Duodenal mucosa (tissue), 2 donors: ENCODE results near the gene AKAP6.
"Not testable (repeated sequence)": the region's sequence is repeated elsewhere in the genome, so short reads cannot be mapped to it uniquely, and the experiment has no call there.

ENCODE experiments used
- H3K27ac ChIP-seq: one replicate; pipeline ENCODE4 v1.7.0; 2013; ENCODE audit warnings: low read depth, low read length
- H3K27me3 ChIP-seq, 2 donors: one replicate each; pipeline ENCODE4 v1.7.0; 2013; ENCODE audit warnings: low read length in 2 of 2, control low read depth in 1 of 2; ENCODE audit not compliant: insufficient read depth in 2 of 2, control insufficient read depth in 1 of 2
- H3K36me3 ChIP-seq, 2 donors: one replicate each; pipeline ENCODE4 v1.7.0; 2013; ENCODE audit warnings: low read length in 2 of 2, control low read depth in 1 of 2; ENCODE audit not compliant: insufficient read depth in 2 of 2, control insufficient read depth in 1 of 2
- H3K4me1 ChIP-seq, 2 donors: one replicate each; pipeline ENCODE4 v1.7.0; 2013; ENCODE audit warnings: low read length in 2 of 2, control low read depth in 1 of 2; ENCODE audit not compliant: insufficient read depth in 2 of 2, control insufficient read depth in 1 of 2
- H3K4me3 ChIP-seq, 2 donors: one replicate each; pipeline ENCODE4 v1.7.0; 2013; ENCODE audit warnings: low read length in 2 of 2, low read depth in 1 of 2
- H3K9ac ChIP-seq, 2 donors: one replicate each; pipeline ENCODE4 v1.7.0; 2013; ENCODE audit warnings: low read length in 2 of 2, low read depth in 1 of 2
- H3K9me3 ChIP-seq, 2 donors: one replicate each; pipeline ENCODE4 v1.7.0; 2013; ENCODE audit warnings: low read length in 2 of 2, control low read depth in 1 of 2; ENCODE audit not compliant: control insufficient read depth in 1 of 2

Gene AKAP6

GRCh38 chr14:32763673-32764072 is 434.6 kb downstream of the AKAP6 start:
- H3K9ac ChIP-seq = no peak overlapping the region
- no peaks in the 10 kb centered on the region for H3K27me3 ChIP-seq
- H3K4me3 ChIP-seq = no peak overlapping the region
- no peaks in the 10 kb centered on the region for H3K4me1 ChIP-seq
- H3K36me3 ChIP-seq = no peaks in the 10 kb centered on the region
- no peak overlapping the region for H3K27ac ChIP-seq
- H3K9me3 ChIP-seq = no peaks in the 10 kb centered on the region

- Histone ChIP-seq H3K4me1 (no peaks in the 10 kb centered on the region), H3K4me3 (no peak overlapping the region), H3K9me3 (no peaks in the 10 kb centered on the region), H3K27me3 (no peaks in the 10 kb centered on the region), H3K27ac (no peak overlapping the region), H3K36me3 (no peaks in the 10 kb centered on the region), H3K9ac (no peak overlapping the region)
Measured at GRCh38 chr14:32764131-32764530, 435.0 kb downstream of the AKAP6 start.

GRCh38 chr14:32770422-32770821 is 441.3 kb downstream of the AKAP6 start:
- Histone ChIP-seq H3K4me1 (no peaks in the 10 kb centered on the region), H3K9me3 (no peaks in the 10 kb centered on the region), H3K27me3 (no peaks in the 10 kb centered on the region), H3K36me3 (no peaks in the 10 kb centered on the region), H3K9ac (no peak overlapping the region), H3K27ac (no peak overlapping the region), H3K4me3 (no peak overlapping the region)

- no peaks in the 10 kb centered on the region for H3K27me3 ChIP-seq
- H3K4me1 ChIP-seq = no peaks in the 10 kb centered on the region
- no peaks in the 10 kb centered on the region for H3K9me3 ChIP-seq
- H3K9ac ChIP-seq = no peak overlapping the region
- no peak overlapping the region for H3K27ac ChIP-seq
- no peak overlapping the region for H3K4me3 ChIP-seq
- H3K36me3 ChIP-seq = no peaks in the 10 kb centered on the region
Measured at GRCh38 chr14:32774214-32774613, 445.1 kb downstream of the AKAP6 start.

- Histone ChIP-seq H3K4me1 (no peaks in the 10 kb centered on the region), H3K4me3 (no peak overlapping the region), H3K9me3 (no peaks in the 10 kb centered on the region), H3K27ac (no peak overlapping the region), H3K27me3 (no peaks in the 10 kb centered on the region), H3K9ac (no peak overlapping the region), H3K36me3 (no peaks in the 10 kb centered on the region)
Measured at GRCh38 chr14:32779840-32780239, 450.7 kb downstream of the AKAP6 start.

GRCh38 chr14:32784405-32784804 is 455.3 kb downstream of the AKAP6 start:
- no peaks in the 10 kb centered on the region for H3K9me3 ChIP-seq
- H3K27ac ChIP-seq = no peak overlapping the region
- H3K4me3 ChIP-seq = no peak overlapping the region
- H3K4me1 ChIP-seq = no peaks in the 10 kb centered on the region
- no peak overlapping the region for H3K9ac ChIP-seq
- no peaks in the 10 kb centered on the region for H3K27me3 ChIP-seq
- H3K36me3 ChIP-seq = no peaks in the 10 kb centered on the region

- Histone ChIP-seq H3K9me3 (no peaks in the 10 kb centered on the region), H3K36me3 (no peaks in the 10 kb centered on the region), H3K27ac (no peak overlapping the region), H3K9ac (no peak overlapping the region), H3K4me3 (no peak overlapping the region), H3K27me3 (no peaks in the 10 kb centered on the region), H3K4me1 (no peaks in the 10 kb centered on the region)
Measured at GRCh38 chr14:32785585-32785984, 456.5 kb downstream of the AKAP6 start.

GRCh38 chr14:32786886-32787285 is 457.8 kb downstream of the AKAP6 start:
- Histone ChIP-seq H3K4me1 (no peaks in the 10 kb centered on the region), H3K27ac (no peak overlapping the region), H3K27me3 (no peaks in the 10 kb centered on the region), H3K9me3 (no peaks in the 10 kb centered on the region), H3K9ac (no peak overlapping the region), H3K36me3 (no peaks in the 10 kb centered on the region), H3K4me3 (no peak overlapping the region)

- not testable (repeated sequence) for H3K27ac ChIP-seq, H3K4me3 ChIP-seq, H3K9me3 ChIP-seq, H3K27me3 ChIP-seq, H3K4me1 ChIP-seq, H3K9ac ChIP-seq, H3K36me3 ChIP-seq
Measured at GRCh38 chr14:32793033-32793432, 463.9 kb downstream of the AKAP6 start.

GRCh38 chr14:32800320-32800719 is 471.2 kb downstream of the AKAP6 start:
- H3K4me3 ChIP-seq = no peak overlapping the region
- H3K36me3 ChIP-seq = no peaks in the 10 kb centered on the region
- H3K27ac ChIP-seq = no peak overlapping the region
- no peaks in the 10 kb centered on the region for H3K27me3 ChIP-seq
- H3K9me3 ChIP-seq = peaks cover 7 to 12% of the 10 kb centered on the region in 2 donors
- no peak overlapping the region for H3K9ac ChIP-seq
- no peaks in the 10 kb centered on the region for H3K4me1 ChIP-seq

GRCh38 chr14:32802295-32802694 is 473.2 kb downstream of the AKAP6 start:
- Histone ChIP-seq H3K4me3 (no peak overlapping the region), H3K27me3 (no peaks in the 10 kb centered on the region), H3K9ac (no peak overlapping the region), H3K4me1 (no peaks in the 10 kb centered on the region), H3K27ac (no peak overlapping the region), H3K9me3 (peaks cover 9 to 11% of the 10 kb centered on the region in 2 donors), H3K36me3 (no peaks in the 10 kb centered on the region)
